ENCODE results near the gene TTLL6.

The TTLL6 gene

GRCh38 chr17:48757524-48757961 is 59.5 kb downstream of the TTLL6 start:
- no peak for DNase-seq

DNA sequence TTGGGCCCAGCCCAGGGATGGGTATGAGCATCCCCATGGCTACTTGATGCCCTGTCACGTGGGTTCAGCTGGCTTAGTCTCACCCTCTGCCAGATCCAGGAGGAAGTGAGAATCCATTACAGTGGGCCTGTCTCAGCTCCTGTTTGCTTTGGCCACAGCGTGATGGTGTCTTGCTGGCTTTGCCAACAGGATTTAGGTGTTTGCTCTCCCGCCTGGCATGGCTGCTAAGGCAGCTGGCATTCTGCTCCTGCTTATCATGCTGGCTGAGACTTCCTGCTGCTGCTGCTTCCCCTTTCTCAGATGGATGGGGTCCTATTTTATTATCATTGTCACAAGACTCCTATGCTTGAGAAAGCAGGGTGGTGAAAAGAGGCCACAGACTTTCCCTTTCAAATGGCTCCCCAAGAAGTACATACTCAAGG is 60.2 kb downstream of the TTLL6 start:
- no peak for DNase-seq

- no peak for DNase-seq
These were observed 61.7 kb downstream of the TTLL6 start for GRCh38 chr17:48755356-48755755.

DNA sequence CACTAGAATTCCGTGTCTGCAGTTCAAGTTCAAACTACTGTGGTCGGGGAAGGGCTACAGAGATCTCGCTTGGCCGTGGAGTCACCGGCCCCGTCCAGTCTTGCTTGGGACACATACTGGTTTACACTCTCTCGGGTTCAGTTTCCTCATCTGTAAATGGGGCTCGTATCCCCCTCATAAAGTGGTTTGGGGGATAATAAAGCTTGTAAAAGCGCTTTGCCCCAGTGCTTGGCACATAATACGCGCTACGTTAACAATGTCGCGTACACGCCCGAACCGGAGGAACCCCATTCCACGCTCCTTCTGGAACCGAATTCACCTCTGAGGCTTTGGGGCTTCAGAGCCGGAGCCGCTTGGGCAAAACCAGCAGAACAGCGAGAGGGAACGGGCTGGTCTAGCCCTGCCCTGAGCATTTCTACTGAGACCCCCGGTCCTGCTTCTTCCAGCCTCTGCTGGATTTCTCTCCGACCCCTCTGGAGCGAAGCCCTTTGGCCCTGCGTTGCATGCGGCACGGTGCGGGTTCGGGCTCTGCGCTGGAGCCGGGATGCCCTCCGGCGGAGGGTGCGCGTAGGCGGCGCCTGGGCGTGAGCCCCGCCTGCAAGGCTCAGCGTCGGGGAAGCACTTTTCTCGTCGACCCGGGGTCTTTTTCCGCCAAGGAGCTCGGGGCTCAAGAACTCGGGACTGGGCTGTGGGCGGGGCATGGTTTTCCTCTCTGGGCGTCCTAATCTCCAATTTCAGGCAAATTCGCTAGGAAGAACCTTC is 62.3 kb downstream of the TTLL6 start:
- DNase-seq, result no peak

DNA sequence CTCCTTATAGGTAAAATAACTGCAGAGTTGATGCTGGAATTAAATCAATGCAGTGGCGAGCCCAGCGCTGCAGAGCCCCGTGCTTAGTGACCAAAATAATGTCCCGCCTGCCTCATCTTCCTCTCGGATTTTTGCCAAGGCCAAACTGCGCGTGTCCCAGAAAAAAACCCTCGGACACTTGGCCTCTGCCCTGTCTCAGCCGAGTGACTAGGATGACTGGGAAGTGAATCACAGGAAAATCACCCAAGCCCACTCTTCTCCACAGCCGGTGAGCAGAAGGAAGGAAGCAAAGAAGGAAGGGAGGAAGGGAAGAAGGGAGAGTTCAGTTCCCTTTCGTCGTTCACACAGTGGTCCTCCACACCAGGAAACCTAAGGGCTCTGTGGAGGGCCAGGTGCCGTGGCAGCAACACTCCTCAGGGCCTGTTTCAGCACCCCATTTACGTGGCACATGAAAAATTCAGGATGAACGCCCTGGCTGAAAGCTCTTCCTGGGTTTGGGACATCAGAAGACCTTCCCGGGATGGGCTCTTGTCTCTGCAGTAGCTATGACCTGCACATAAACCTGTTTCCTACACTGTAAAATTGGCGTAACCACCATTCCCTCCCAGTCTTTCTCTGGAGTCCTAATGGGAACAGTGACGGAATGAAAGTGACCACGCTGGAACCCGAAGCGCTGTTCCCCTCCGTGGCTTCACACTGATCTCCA is 63.1 kb downstream of the TTLL6 start:
- DNase-seq, result no peak

DNA sequence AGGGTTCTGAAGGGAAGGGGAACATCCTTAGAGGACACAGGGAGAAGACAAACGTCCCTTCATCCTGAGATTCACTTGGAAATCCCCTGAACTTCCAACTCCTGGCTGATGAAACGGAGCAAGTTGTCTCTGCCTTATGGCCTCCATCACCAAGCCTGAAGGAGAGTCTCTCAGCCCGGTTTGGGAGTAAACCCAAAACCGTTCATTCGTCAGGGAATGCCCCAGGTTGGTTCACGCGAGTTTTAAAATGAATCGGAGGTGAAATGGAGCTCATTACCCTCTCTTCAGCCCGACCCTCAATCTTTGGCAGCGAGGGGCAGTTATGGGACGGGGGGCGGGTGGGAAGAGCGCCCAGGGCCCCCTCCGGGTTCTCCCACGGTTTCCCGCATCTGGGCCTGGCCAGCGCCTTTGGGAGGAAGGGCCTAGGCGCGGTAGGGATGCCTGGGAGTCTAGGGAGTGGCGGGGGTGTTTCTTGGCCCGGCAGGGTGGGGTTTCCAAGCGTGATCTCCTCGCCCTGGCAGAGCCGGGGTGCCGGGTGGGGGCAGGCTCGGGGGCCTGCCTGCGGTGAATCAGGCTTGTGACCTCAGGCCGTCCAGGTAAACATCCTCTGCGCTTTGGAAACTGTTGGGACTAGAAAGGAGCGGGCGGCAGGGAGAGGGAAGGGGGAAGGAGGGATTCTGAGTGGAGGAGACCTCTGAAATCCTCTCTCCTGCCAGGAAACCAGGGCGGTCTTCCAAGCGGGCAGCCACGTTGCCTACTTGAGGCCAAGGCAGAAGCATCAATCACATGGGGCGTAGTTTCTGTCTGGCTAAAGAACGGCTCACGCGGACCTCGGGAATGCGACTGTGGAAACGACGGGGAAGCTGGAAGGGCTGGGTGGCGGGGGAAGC is 64.4 kb downstream of the TTLL6 start:
- no peak for DNase-seq

DNA sequence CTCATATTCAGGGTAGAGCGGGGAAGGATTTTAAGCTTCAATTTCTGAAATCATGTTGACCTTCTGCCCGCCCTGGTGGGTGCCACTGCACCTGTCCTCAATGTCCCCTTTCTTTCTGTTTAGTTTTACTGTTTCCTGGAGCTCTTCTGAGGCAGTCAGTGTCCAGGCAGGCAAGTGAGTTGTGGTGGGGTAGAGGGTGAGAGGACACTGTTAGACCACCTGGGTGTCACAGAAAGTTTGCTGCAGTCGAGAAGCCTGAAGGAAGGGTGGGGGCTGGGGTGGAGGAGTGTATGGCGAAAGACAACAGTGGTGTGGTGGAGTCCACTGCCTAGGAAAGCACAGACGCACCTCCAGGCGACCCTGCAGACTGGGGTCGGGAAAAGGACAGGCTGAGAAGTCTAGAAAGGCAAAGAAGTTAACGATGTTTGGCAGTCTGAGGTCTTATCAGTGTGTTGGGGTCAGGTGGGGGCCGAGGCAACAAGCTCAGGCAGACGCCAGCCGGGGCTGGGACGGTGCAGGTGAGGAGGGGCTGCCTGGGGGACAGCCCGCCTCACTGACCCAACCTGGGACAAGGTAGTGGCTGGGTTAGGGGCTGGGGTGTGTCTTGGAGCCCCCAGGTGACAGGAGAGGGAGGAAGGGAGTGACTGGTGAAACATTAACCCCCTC is 65.2 kb downstream of the TTLL6 start:
- DNase-seq, result no peak

DNA sequence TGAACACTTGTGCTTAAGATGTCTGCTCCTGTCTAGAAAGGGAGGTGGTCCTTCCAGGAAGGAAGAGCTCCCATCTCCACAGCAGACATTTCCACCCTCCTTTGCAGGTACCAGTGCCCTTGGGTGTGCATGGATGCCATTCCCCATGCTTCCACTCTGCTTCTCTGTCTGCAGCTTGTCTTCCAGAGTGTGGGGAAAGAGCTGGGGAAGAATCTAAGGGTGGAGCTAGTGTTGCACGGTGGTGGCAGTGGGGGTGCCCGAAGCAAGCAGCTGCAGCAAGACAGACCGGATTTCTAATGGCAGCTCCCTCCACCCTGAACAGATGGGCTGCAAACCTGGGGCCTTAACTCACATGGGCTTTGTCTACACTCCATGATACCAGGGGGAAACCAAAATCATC is 65.9 kb downstream of the TTLL6 start:
- no peak for DNase-seq

DNA sequence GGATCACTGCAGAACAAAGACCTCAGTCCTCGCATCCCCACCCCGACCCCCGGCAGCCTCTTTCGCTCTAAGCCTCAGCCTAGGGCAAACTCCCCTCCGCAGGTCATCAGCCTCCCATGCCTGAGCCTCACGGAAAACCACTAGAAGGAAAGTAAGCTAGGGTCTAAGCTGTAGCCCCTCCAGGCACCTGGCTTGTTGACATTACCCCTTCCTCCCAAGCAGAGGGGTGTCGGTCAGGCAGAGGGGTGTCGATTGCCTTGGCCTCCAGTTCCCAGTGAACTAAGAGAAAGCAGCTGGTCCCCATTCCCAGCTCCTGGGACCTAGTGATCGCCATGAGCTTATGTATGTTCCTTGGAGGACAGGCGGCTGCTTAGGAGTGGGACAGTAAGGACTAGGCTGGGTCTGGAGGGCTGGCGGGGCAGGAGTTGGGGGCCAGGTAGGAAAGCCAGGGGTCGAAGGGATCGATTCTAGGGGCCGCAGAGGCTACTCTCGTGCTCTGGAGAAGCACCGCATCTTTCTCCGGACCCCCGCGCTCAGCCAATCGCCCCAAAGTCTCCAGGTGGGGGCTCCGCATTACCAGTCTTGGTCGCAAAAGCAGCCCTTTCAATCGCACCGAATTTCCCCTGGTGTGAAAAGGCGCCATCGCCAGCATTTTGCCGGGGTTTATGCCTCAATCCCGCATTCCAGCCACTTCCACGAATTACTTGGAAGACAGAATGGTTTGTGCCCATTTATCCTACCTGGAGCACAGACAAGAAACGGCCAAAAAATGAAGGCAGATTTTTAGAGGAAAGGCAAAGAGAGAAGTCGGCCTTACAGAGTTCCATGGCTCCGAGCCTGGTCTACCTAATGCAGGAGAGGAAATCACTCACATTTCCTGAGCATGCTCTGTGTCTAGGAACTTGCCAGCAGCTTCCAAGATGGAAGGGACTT is 67.1 kb downstream of the TTLL6 start:
- no peak for DNase-seq

DNA sequence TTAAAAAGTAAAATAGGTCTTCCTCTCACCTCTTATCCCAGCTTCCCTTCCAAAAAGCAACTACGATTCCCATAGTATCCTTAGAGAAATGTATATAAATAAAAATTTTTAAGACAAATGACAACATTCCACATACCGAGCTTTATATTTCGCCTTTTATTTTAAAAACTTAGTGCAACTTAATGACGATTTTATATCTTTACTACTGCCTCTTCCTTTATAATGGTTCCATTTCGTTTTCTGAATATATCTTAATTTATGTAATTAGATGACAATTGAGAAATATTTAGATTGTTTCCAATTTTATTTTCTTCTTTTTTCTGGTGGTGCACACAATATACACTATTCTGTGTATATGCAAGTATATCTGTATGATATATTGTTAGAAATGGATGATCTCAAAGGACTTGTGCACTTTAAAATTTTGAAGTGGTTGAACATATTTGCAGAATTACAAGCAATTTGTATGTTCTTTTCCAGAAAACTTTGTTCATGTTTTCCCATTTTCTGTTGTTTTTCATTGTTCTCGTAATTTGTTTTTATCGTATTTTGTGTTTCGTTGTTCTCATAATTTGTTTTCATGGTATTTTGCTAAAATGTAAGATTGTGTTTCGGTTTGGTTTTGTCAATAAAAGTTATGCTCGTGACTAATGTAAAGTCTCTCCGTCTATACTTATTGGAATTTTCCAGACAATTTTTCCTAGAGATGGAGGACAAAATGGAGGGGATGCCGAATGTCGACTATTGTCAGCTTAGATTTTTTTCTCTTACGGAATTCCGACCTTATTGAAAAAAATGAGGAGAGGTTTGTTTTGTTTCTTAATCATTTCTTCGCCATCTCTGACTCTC is 68.1 kb downstream of the TTLL6 start:
- DNase-seq, result no peak

DNA sequence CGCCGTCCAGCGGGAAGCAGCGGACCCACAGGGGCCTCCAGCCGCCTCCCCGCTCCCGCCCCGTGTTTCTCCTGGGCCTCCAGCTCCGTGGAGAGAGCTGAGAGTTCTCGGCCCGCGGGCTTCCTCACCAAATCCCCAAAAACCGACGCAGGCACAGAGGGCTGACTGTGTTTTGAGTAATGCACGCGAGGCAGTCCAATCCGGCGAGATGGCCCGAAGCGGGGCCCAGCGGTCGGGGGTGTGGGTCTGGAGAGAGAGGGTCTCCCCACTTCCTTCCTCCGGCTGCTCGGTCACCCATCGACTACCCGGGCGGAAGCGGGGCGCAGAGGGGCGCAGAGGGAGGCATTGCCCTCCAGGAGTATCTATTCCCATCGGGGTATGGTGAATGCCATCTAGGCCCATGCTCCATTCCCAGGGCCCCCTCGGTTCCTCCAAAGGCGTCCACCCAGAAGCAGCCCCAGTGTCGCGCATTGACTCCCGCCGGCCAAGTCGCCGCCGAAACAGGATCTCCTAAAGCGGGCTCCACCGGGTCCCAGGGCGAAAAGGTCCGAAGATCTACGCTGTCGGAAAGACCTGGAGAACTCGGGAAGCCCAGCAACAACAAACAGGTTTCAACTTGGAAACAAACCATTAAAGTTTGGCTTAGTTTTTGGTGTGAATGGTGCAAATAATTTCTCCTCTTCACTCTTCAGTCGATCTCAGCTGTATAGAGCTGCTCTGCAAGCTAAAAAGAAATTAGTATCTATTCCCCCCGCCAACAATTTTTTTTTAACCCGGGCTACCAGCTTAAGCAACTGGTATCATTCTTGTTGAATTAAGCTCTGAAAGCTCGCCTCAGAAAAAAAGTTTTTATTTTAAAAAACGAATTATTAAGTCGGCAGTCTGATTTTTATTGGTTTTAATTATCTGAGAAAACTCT is 69.3 kb downstream of the TTLL6 start:
- DNase-seq, result no peak

DNA sequence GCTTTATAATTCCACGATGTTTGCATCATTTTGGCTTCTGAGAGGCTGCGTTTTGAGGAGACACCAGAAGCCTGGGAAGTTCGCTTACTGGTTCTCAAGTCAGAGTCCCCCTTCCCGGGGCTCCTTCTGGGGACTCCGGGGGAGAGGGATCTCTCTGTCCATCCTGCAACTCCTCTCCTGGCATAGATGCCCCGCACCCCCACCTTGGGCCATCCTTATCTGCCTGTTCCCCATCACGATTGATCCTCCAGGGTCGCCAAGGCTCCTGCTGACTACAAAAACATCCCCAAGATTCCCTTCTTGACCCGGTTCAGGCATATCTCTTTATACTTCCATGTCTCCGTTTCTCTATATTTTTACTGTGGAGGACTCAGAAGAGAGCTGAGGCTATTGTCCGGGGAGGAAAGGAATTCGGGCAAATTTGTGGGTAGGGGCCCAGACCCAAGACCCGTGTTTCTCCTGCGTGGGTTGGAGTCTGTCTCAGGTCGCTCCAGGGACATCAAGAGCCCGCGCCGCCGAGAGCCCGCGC is 70.0 kb downstream of the TTLL6 start:
- DNase-seq, result no peak

- DNase-seq, result no peak
These were observed 71.4 kb downstream of the TTLL6 start for GRCh38 chr17:48745381-48746275.

GRCh38 chr17:48740537-48740936 is 76.5 kb downstream of the TTLL6 start:
- no peak for DNase-seq

GRCh38 chr17:48738803-48739526 is 78.1 kb downstream of the TTLL6 start:
- DNase-seq, result no peak

GRCh38 chr17:48738424-48738802 is 78.6 kb downstream of the TTLL6 start:
- DNase-seq, result no peak

- DNase-seq, result no peak
These were observed 79.5 kb downstream of the TTLL6 start for GRCh38 chr17:48737330-48738043.

Data from GOT3 (cell line).